HG03575 (cell line): ENCODE results near the gene L1CAM.
"Not testable (repeated sequence)": the region's sequence is repeated elsewhere in the genome, so short reads cannot be mapped to it uniquely, and the experiment has no call there.

Source experiments
- ATAC-seq: cut with Tn5 transposase; IDR thresholded peaks from one replicate; pipeline ENCODE4 v1.9.1; 2021; ENCODE audit not compliant: unreplicated experiment, insufficient number of reproducible peaks, low FRiP score; ENCODE audit errors: extremely low read depth

L1CAM gene

GRCh38 chrX:153821066-153821465 lies 64.9 kb downstream of the L1CAM start:
- no peak for ATAC-seq

DNA sequence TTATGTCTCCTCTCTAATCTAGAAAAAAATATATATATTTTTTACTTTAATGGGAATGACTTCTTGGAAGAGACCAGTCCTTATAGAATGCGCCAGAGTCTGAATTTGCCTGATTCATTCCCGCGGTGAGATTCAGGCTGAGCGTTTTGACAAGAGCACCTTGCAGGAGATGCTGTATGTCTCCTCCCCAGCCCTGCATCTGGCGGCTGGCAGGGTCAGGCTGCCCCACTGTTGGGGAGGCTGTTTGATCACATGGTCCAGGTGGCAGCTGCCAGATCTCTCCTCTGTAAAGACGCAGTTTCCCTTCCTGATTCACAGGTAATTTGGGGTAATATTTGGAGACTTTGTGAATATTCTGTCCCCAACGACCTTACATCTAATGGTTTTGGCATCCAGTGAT lies 65.4 kb downstream of the L1CAM start:
- ATAC-seq, result no peak

DNA sequence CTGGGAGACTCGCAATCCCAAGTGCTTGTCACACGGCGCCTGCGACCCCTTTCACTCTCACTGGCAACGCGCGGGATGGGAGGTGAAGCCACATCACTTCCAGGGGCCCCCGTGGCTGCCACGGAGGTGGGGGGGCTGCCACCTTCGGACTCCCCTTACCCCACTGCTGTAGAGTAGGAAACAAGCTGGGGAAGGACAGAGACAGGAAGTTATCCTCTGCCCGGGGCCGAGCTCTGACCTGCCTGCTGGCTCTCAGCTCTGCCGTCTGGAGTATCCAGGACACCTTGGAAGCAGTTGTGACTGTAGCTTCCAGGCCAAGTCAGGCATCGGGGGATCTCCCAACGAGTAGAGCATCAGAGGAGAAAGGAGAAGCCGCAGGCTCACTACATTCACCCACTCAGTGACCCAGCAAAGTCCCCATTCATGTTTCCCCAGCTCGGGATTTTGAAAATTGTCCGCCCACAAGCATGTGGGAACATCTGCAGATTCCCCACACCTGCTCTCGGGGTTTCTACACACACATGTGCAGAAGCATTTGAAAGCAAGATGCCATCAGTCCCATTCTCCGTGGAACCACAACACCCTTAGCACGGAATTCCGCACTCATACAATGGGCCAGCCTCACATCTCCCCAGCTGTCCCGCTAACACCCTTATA lies 66.5 kb downstream of the L1CAM start:
- no peak for ATAC-seq

DNA sequence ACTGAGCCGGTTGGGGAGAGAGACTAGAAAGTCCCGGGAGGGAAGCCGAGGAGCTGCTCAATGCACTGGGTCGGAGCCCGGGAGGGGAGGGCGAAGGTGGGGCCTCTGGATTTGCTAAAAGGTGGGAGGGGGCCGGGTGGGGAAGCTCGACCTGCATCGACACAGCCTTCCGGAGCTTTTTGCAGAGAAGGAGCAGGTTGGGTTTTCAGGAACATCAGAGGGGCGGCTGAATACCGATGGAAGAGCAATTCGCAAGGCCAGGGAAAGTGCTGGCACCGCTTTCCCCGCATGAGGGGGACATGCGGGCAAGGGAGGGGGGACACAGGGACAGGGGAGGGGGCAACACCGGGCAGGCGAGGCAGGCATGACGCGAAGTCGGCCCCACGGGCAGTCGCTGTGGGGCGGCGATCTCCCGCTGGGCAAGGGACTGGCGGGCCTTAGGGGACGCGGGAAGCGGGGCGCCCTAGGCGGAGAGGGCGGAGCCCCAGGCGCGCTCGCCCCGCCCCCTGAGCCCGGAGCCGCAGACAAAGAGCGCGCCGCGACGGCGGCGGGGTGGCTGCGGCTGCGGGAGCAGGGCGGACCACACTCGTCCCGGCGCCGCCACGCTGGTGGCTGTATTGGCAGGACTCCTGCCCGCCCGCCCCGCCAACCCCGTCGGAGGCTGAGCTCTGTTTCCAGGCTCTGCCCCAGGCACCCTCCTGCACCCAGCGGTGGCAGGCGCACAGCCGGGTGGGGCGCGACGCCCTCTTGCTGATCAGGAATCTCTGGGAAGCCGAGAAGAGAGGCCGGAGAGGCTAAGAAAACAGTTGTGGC lies 67.2 kb downstream of the L1CAM start:
- no peak for ATAC-seq

DNA sequence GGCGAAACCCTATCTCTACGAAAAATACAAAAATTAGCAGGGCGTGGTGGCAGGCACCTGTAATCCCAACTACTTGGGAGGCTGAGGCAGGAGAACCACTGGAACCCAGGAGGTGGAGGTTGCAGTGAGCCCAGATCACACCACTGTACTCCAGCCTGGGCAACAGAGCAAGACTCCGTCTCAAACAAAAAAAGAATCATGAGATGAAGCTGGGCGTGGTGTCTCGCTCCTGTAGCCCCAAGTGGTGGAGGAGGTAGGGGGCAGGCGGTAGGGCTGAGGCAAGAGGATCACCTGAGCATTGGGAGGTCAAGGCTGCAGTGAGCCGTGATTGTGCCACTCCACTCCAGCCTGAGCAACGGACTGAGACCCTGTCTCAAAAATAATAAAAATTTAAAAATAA lies 67.9 kb downstream of the L1CAM start:
- not testable (repeated sequence) for ATAC-seq

DNA sequence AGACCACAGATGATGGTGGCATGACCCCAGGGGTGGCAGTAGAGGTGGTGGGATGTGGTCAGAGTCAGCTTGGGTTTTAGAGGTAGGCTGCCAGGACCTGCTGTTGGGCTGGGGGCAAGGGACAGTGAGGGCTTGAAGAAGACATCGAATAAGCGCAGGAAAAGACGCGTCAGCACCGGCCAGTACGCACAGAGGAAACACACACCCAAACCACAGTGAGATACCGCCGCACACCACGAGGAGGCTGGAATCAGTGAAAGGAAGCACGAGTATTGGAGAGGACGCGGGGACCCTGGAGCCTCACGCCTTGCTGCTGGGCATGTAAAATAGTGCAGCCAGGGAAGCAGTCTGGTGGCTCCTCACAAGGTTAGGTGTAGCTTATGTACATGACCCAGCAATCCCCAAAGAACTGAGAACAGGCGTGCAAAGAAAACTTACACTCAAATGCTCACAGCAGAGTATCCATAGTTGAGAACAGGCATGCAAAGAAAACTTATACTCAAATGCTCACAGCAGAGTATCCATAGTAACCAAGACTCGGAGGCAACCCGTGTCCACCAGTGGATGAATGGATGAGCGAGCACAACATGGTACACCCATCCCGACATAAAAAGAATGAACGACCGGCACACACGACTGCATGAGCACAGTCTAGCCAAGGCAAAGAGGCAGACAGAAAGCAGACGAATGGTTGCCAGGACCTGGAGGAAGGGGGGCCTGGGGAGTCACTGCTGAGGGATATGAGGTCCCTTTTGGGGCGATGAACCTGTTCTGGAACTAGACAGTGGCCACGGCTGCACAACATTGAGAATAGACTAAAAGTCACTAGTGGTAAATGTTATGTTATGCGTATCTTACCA lies 68.9 kb downstream of the L1CAM start:
- no peak for ATAC-seq

- no peak for ATAC-seq
These were observed 71.2 kb downstream of the L1CAM start for GRCh38 chrX:153814591-153815315.

DNA sequence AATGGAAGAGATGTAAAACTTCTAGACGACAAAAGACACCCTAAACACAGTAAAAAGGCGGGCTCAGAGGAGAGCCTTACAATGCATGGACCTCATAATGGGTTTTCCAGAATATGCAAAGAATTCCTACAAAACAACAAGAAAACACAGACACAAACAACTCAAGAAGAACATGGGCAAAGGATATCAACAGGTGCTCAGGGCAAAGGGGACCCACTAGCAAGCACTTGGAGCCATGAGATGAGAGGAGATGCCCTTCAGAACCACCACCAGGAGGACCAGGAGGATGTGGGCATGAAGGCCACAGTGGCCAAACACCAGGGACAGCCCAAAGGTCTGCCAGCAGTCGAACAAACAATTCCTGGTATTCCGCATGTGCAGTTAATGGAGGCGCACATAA lies 72.8 kb downstream of the L1CAM start:
- no peak for ATAC-seq

DNA sequence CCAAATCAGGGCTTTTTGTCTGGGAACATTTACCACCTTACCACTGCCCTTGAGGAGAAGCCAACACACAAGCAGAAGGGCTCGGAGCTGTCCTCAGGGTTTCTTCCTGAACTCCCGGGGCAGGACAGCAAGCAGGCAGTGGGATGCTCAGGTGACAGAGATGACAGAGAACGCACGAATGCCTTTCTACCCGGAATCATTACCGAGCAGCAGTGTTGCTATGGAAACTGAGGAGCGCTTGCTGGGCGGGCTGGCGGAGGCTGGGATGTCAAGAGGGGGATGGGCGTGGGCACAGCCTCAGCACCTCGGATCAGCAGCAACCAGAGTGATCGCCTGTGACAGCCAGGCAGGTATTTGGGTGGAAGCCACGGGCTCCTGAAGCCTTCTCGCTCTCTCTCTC lies 73.8 kb downstream of the L1CAM start:
- ATAC-seq, result no peak
